Neuronal stem cell (in vitro differentiated cells): ENCODE results near the gene ETNPPL.

Experiments
- DNase-seq: peaks from one replicate; pipeline ENCODE4 v3.0.0-alpha.2; 2013; ENCODE audit warnings: low spot score
- H2AFZ ChIP-seq: one replicate; pipeline ENCODE4 v1.6.1; 2013; ENCODE audit warnings: mild to moderate bottlenecking, low read length, inconsistent platforms
- H2AK5ac ChIP-seq: 2 replicates; pipeline ENCODE4 v1.6.1; 2013; ENCODE audit warnings: low read depth, mild to moderate bottlenecking, inconsistent platforms, low read length, moderate library complexity, mixed read lengths
- H2BK120ac ChIP-seq: 2 replicates; pipeline ENCODE4 v1.6.1; 2013; ENCODE audit warnings: low read depth, mild to moderate bottlenecking, inconsistent platforms, low read length, moderate library complexity, mixed read lengths
- H2BK12ac ChIP-seq: one replicate; pipeline ENCODE4 v1.6.1; 2013; ENCODE audit warnings: low read length, inconsistent platforms
- H2BK15ac ChIP-seq: 2 replicates; pipeline ENCODE4 v1.6.1; 2013; ENCODE audit warnings: mild to moderate bottlenecking, low read length, inconsistent platforms, mixed read lengths
- H2BK5ac ChIP-seq: one replicate; pipeline ENCODE4 v1.6.1; 2013; ENCODE audit warnings: inconsistent platforms, mild to moderate bottlenecking, low read length, moderate library complexity
- H3K14ac ChIP-seq: one replicate; pipeline ENCODE4 v1.6.1; 2013; ENCODE audit warnings: low read length, inconsistent platforms
- H3K18ac ChIP-seq: 2 replicates; pipeline ENCODE4 v1.6.1; 2013; ENCODE audit warnings: low read length, inconsistent platforms
- H3K23ac ChIP-seq: 2 replicates; pipeline ENCODE4 v1.6.1; 2013; ENCODE audit warnings: low read depth, mild to moderate bottlenecking, mixed read lengths, low read length, inconsistent platforms; ENCODE audit not compliant: poor library complexity
- H3K27ac ChIP-seq: replicated peaks from 3 replicates; pipeline ENCODE4 v1.5.1; 2013; ENCODE audit warnings: low read length, inconsistent platforms
- H3K27me3 ChIP-seq, 3 experiments: 2 replicates each; pipeline ENCODE4 v1.6.1; 2013; ENCODE audit warnings: low read length in 3 of 3, mild to moderate bottlenecking in 2 of 3, inconsistent platforms in 1 of 3, low read depth in 1 of 3, mixed read lengths in 1 of 3, moderate library complexity in 1 of 3; ENCODE audit not compliant: control insufficient read depth in 3 of 3, insufficient read depth in 3 of 3
- H3K36me3 ChIP-seq, 2 donors: replicated peaks in 1 of 2; 2 replicates each; pipeline ENCODE4 v1.6.1; 2013; ENCODE audit warnings: low read length in 2 of 2; ENCODE audit not compliant: control insufficient read depth in 2 of 2, insufficient read depth in 2 of 2
- H3K4ac ChIP-seq: 2 replicates; pipeline ENCODE4 v1.6.1; 2013; ENCODE audit warnings: inconsistent platforms, mild to moderate bottlenecking, low read length, moderate library complexity
- H3K4me1 ChIP-seq, 2 donors: 1 replicate in 1 of 2; 2 replicates in 1 of 2; pipeline ENCODE4 v1.6.1; 2013; ENCODE audit warnings: low read length in 2 of 2, low read depth in 1 of 2; ENCODE audit not compliant: control insufficient read depth in 2 of 2, insufficient read depth in 1 of 2
- H3K4me2 ChIP-seq: one replicate; pipeline ENCODE4 v1.6.1; 2013; ENCODE audit warnings: mild to moderate bottlenecking, low read length, inconsistent platforms; ENCODE audit not compliant: insufficient read depth, poor library complexity, severe bottlenecking
- H3K4me3 ChIP-seq, 2 donors: 2 replicates each; pipeline ENCODE4 v1.5.1; 2013; ENCODE audit warnings: low read length in 2 of 2, mild to moderate bottlenecking in 2 of 2, inconsistent platforms in 1 of 2, moderate library complexity in 1 of 2
- H3K79me1 ChIP-seq: one replicate; pipeline ENCODE4 v1.6.1; 2013; ENCODE audit warnings: low read depth, mild to moderate bottlenecking, inconsistent platforms, low read length, moderate library complexity
- H3K9ac ChIP-seq: one replicate; pipeline ENCODE4 v1.6.1; 2013; ENCODE audit warnings: mild to moderate bottlenecking, low read depth, low read length, inconsistent platforms; ENCODE audit not compliant: poor library complexity
- H3K9me3 ChIP-seq, 2 donors: replicated peaks in 1 of 2; 2 replicates each; pipeline versions ENCODE3 to v1.6.1; 2013; ENCODE audit warnings: low read length in 2 of 2, mild to moderate bottlenecking in 2 of 2, inconsistent platforms in 1 of 2, low read depth in 1 of 2, mixed read lengths in 1 of 2, moderate library complexity in 1 of 2; ENCODE audit not compliant: control insufficient read depth in 2 of 2, insufficient read depth in 1 of 2
- H4K8ac ChIP-seq: one replicate; pipeline ENCODE4 v1.6.1; 2013; ENCODE audit warnings: low read depth, mild to moderate bottlenecking, inconsistent platforms, low read length, moderate library complexity
- H4K91ac ChIP-seq: one replicate; pipeline ENCODE4 v1.6.1; 2013; ENCODE audit warnings: low read length, low read depth, mild to moderate bottlenecking, inconsistent platforms; ENCODE audit not compliant: poor library complexity
- WGBS, 2 donors: extraction: QIAGEN DNeasy Blood & Tissue Kit; methylation state at CpG; one replicate each; pipeline ENCODE4 v1.1.7; 2013; ENCODE audit warnings: missing lambda C conversion rate in 2 of 2, mixed read lengths in 1 of 2; ENCODE audit not compliant: insufficient read length in 2 of 2, insufficient replicate concordance in 1 of 2; ENCODE audit errors: extremely low coverage in 2 of 2; 5-methylcytosine and 5-hydroxymethylcytosine counted together

The ETNPPL gene

GRCh38 chr4:108742451-108743420 lies 20.1 kb downstream of the ETNPPL start:
- Histone ChIP-seq H3K4me1 (peaks cover 3% of the 10 kb centered on the region in 2 donors), H3K79me1 (no peaks in the 10 kb centered on the region), H3K18ac (no peak overlapping the region), H2BK15ac (no peak overlapping the region), H2AFZ (peak overlapping the region; percentile 68), H3K4me2 (no peak overlapping the region), H4K91ac (no peak overlapping the region), H2BK12ac (no peak overlapping the region), H3K9me3 (no peaks in the 10 kb centered on the region), H3K14ac (no peak overlapping the region), H3K4ac (no peak overlapping the region), H3K23ac (no peak overlapping the region), H2BK120ac (no peak overlapping the region), H2BK5ac (no peak overlapping the region), H3K27ac (peak overlapping the region; percentile 30), H3K36me3 (no peaks in the 10 kb centered on the region), H3K4me3 (no peak overlapping the region), H4K8ac (no peak overlapping the region), H3K27me3 (no peaks in the 10 kb centered on the region), H2AK5ac (no peak overlapping the region), H3K9ac (peak overlapping the region; percentile 51)
- no CpG with 5 or more reads among the region's 13 CpGs for WGBS, 2 donors
- DNase-seq, result no peak

GRCh38 chr4:108738003-108738706 lies 24.7 kb downstream of the ETNPPL start:
- Histone ChIP-seq H2BK15ac (no peak overlapping the region), H4K8ac (no peak overlapping the region), H3K9ac (no peak overlapping the region), H4K91ac (no peak overlapping the region), H3K4ac (no peak overlapping the region), H3K27me3 (no peaks in the 10 kb centered on the region), H3K79me1 (no peaks in the 10 kb centered on the region), H3K4me1 (peaks cover 2 to 3% of the 10 kb centered on the region in 2 donors), H3K9me3 (no peaks in the 10 kb centered on the region), H3K4me3 (no peak overlapping the region), H2AK5ac (no peak overlapping the region), H3K18ac (no peak overlapping the region), H2BK12ac (no peak overlapping the region), H3K23ac (no peak overlapping the region), H3K36me3 (no peaks in the 10 kb centered on the region), H3K27ac (no peak overlapping the region), H2BK120ac (no peak overlapping the region), H2BK5ac (no peak overlapping the region), H3K14ac (no peak overlapping the region), H3K4me2 (no peak overlapping the region), H2AFZ (no peak overlapping the region)
- no CpG with 5 or more reads among the region's 2 CpGs for WGBS, 2 donors
- DNase-seq, result no peak

GRCh38 chr4:108731006-108731405 lies 31.8 kb downstream of the ETNPPL start:
- Histone ChIP-seq H4K91ac (no peak overlapping the region), H3K14ac (no peak overlapping the region), H3K36me3 (no peaks in the 10 kb centered on the region), H2BK120ac (no peak overlapping the region), H3K23ac (no peak overlapping the region), H3K18ac (no peak overlapping the region), H2BK15ac (no peak overlapping the region), H3K9me3 (no peaks in the 10 kb centered on the region), H3K4me3 (no peak overlapping the region), H3K4me1 (no peaks in the 10 kb centered on the region), H3K27me3 (no peaks in the 10 kb centered on the region), H2BK12ac (no peak overlapping the region), H3K4ac (no peak overlapping the region), H4K8ac (no peak overlapping the region), H3K4me2 (no peak overlapping the region), H2AK5ac (no peak overlapping the region), H3K27ac (no peak overlapping the region), H2AFZ (no peak overlapping the region), H3K79me1 (no peaks in the 10 kb centered on the region), H2BK5ac (no peak overlapping the region), H3K9ac (no peak overlapping the region)
- no peak for DNase-seq
- WGBS, 2 donors, result no CpG with 5 or more reads among the region's 3 CpGs

- H3K4me2 ChIP-seq, result no peak overlapping the region
- H3K27ac ChIP-seq, result no peak overlapping the region
- H3K18ac ChIP-seq, result no peak overlapping the region
- H3K14ac ChIP-seq, result no peak overlapping the region
- H3K4me1 ChIP-seq, result no peaks in the 10 kb centered on the region
- WGBS, 2 donors, result no CpG with 5 or more reads among the region's 1 CpG
- H3K9me3 ChIP-seq, result no peaks in the 10 kb centered on the region
- H2BK5ac ChIP-seq, result no peak overlapping the region
- peak overlapping the region in 1 of 2 donors; percentile 42 for H3K4me3 ChIP-seq
- no peak overlapping the region for H3K4ac ChIP-seq
- H3K9ac ChIP-seq, result no peak overlapping the region
- no peaks in the 10 kb centered on the region for H3K79me1 ChIP-seq
- no peaks in the 10 kb centered on the region for H3K27me3 ChIP-seq
- no peak for DNase-seq
- no peak overlapping the region for H4K91ac ChIP-seq
- H2BK120ac ChIP-seq, result no peak overlapping the region
- H3K23ac ChIP-seq, result no peak overlapping the region
- no peak overlapping the region for H2AFZ ChIP-seq
- H3K36me3 ChIP-seq, result no peaks in the 10 kb centered on the region
- no peak overlapping the region for H4K8ac ChIP-seq
- no peak overlapping the region for H2AK5ac ChIP-seq
- H2BK15ac ChIP-seq, result no peak overlapping the region
- H2BK12ac ChIP-seq, result no peak overlapping the region
Observed at GRCh38 chr4:108730579-108730978, 32.3 kb downstream of the ETNPPL start.
